Smooth muscle cell (in vitro differentiated cells): ENCODE results near the gene PARD3. TPM values are rescaled to one million over a fixed set of nuclear protein-coding genes. Genes with fewer than 3 reads are reported as not detected.

Source experiments
- DNase-seq: peaks from one replicate; lab custom pipeline; 2025; ENCODE audit not compliant: unreplicated experiment; lab: John Stamatoyannopoulos, UW
- H2AFZ ChIP-seq: fragments of 200-600 bp; sonication (generic); 2 replicates; pipeline ENCODE4 v1.6.0; 2016; ENCODE audit warnings: antibody characterized with exemption, low read depth, mild to moderate bottlenecking
- H3F3A ChIP-seq: fragments of 200-600 bp; sonication (generic); 2 replicates; pipeline ENCODE4 v1.6.0; 2017; ENCODE audit warnings: antibody characterized with exemption, low read depth
- H3K27ac ChIP-seq: fragments of 200-600 bp; sonication (generic); 2 replicates; pipeline ENCODE4 v1.5.1; 2016; ENCODE audit warnings: low read depth, mild to moderate bottlenecking
- H3K27me3 ChIP-seq: fragments of 200-600 bp; sonication (generic); 2 replicates; pipeline ENCODE4 v1.6.1; 2016; ENCODE audit warnings: low read depth, mild to moderate bottlenecking
- H3K36me3 ChIP-seq: fragments of 200-600 bp; sonication (generic); 2 replicates; pipeline ENCODE4 v1.5.1; 2016; ENCODE audit warnings: low read depth
- H3K4me1 ChIP-seq: fragments of 200-600 bp; sonication (generic); 2 replicates; pipeline ENCODE4 v1.5.1; 2016; ENCODE audit warnings: low read depth
- H3K4me2 ChIP-seq: fragments of 200-600 bp; sonication (generic); 2 replicates; pipeline ENCODE4 v1.6.0; 2016; ENCODE audit warnings: mild to moderate bottlenecking
- H3K4me3 ChIP-seq: fragments of 200-600 bp; sonication (generic); 2 replicates; pipeline ENCODE4 v1.5.1; 2016; ENCODE audit warnings: mild to moderate bottlenecking
- H3K79me2 ChIP-seq: fragments of 200-600 bp; sonication (generic); 2 replicates; pipeline ENCODE4 v1.6.0; 2016; ENCODE audit warnings: low read depth, mild to moderate bottlenecking
- H3K9ac ChIP-seq: fragments of 200-600 bp; sonication (generic); 2 replicates; pipeline ENCODE4 v1.6.0; 2016; ENCODE audit warnings: low read depth
- H3K9me3 ChIP-seq: fragments of 200-600 bp; sonication (generic); replicated peaks from 2 replicates; pipeline ENCODE4 v1.5.1; 2016; ENCODE audit warnings: low read depth
- H4K20me1 ChIP-seq: fragments of 200-600 bp; sonication (generic); 2 replicates; pipeline ENCODE4 v1.6.0; 2016; ENCODE audit warnings: low read depth
- WGBS: methylation state at CpG from one replicate; pipeline ENCODE4 v1.1.7; 2016; ENCODE audit warnings: low lambda C conversion rate; 5-methylcytosine and 5-hydroxymethylcytosine counted together
- polyA plus RNA-seq: library from polyadenylated mRNA; unstranded; fragments of >200 nt; fragmentation: Nextera tagmentation; extraction: Ambion mirVana; gene quantifications from 2 replicates; pipeline ENCODE4 v1.2.1, GENCODE V29; 2016
- total RNA-seq: library from RNA; depleted of rRNA; stranded (reverse); fragments of >200 nt; gene quantifications from 2 replicates; pipeline ENCODE4 v1.2.3, GENCODE V29; 2014
- TF ChIP-seq, protein P1 (sequence below): fragments of 200-600 bp; sonication (generic); IDR thresholded peaks from 2 replicates; pipeline ENCODE4 v1.5.1; 2017; ENCODE audit warnings: borderline replicate concordance, mild to moderate bottlenecking, antibody characterized with exemption; ENCODE audit not compliant: insufficient read depth, poor library complexity, severe bottlenecking

PARD3 gene
- total and polyA plus RNA-seq, 2 experiments from 2014 or later, result 17.5 to 26.0 TPM

DNA sequence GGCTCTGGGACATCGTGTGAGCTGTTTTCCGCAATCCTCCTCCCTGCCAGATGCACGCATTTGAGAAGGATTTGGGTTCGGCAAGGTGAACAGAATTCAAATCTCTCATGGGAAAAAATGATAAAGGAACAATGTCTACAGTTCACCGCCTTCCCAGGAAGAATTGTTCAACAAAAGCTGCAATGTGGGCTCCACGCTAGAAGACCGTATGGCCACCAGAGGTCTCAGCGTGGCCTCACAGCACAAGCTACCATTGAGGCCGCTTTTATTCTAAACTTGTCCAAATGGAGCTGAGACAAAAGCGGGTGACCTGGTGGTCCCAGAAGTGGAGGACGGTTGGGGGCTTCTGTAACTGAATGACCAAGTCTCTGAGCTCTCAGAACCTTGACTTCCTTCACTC, 733.1 kb downstream of the PARD3 start:
- TF ChIP-seq, protein P1, sequence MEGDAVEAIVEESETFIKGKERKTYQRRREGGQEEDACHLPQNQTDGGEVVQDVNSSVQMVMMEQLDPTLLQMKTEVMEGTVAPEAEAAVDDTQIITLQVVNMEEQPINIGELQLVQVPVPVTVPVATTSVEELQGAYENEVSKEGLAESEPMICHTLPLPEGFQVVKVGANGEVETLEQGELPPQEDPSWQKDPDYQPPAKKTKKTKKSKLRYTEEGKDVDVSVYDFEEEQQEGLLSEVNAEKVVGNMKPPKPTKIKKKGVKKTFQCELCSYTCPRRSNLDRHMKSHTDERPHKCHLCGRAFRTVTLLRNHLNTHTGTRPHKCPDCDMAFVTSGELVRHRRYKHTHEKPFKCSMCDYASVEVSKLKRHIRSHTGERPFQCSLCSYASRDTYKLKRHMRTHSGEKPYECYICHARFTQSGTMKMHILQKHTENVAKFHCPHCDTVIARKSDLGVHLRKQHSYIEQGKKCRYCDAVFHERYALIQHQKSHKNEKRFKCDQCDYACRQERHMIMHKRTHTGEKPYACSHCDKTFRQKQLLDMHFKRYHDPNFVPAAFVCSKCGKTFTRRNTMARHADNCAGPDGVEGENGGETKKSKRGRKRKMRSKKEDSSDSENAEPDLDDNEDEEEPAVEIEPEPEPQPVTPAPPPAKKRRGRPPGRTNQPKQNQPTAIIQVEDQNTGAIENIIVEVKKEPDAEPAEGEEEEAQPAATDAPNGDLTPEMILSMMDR, result no peak
- no peak overlapping the region for H3K9ac ChIP-seq
- DNase-seq, result no peak

DNA sequence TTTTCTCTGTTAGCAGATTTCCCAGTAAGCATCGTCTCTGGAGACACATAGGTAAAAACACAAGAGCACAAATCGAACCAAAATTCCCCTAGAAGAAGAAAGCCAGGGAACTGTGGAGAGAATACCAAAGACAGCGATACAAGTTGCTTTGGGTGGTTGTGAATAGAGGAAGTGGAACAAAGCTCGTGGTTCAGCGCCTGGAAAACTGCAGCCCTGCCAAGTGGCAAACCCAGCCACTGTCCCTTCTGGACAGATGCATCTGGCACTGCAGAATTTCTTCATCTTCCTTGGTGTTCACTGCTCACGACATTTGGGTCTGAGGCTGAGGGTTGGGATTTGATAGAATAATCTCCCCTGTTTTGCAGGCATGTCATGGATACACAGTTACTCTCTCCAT, 733.8 kb downstream of the PARD3 start:
- H3K4me1 ChIP-seq, result no peaks in the 10 kb centered on the region
- peaks cover 3% of the 10 kb centered on the region for H3K36me3 ChIP-seq
- no peak overlapping the region for H3K9ac ChIP-seq
- 90% methylated on average over 6 of the region's 6 CpGs for WGBS
- H3F3A ChIP-seq, result no peaks in the 10 kb centered on the region
- no peak overlapping the region for H3K4me2 ChIP-seq
- H4K20me1 ChIP-seq, result no peaks in the 10 kb centered on the region
- TF ChIP-seq, protein P1, result no peak
- H3K27me3 ChIP-seq, result no peaks in the 10 kb centered on the region
- no peaks in the 10 kb centered on the region for H3K79me2 ChIP-seq
- H3K27ac ChIP-seq, result no peak overlapping the region
- H2AFZ ChIP-seq, result no peak overlapping the region
- no peak overlapping the region for H3K4me3 ChIP-seq
- DNase-seq, result no peak
- peaks cover 3% of the 10 kb centered on the region for H3K9me3 ChIP-seq

More for the DNA sequence above, 733.1 kb downstream of the PARD3 start:
- peaks cover 3% of the 10 kb centered on the region for H3K36me3 ChIP-seq
- H3K27me3 ChIP-seq, result no peaks in the 10 kb centered on the region
- H4K20me1 ChIP-seq, result no peaks in the 10 kb centered on the region
- no peak overlapping the region for H3K4me2 ChIP-seq
- no peak overlapping the region for H2AFZ ChIP-seq
- no peak overlapping the region for H3K27ac ChIP-seq
- peaks cover 3% of the 10 kb centered on the region for H3K9me3 ChIP-seq
- H3F3A ChIP-seq, result no peaks in the 10 kb centered on the region
- 90% methylated on average over 11 of the region's 11 CpGs for WGBS
- no peaks in the 10 kb centered on the region for H3K79me2 ChIP-seq
- no peak overlapping the region for H3K4me3 ChIP-seq
- no peaks in the 10 kb centered on the region for H3K4me1 ChIP-seq

- Histone ChIP-seq H3F3A (no peaks in the 10 kb centered on the region), H4K20me1 (no peaks in the 10 kb centered on the region), H3K4me1 (no peaks in the 10 kb centered on the region), H3K4me3 (no peak overlapping the region), H3K79me2 (no peaks in the 10 kb centered on the region), H3K4me2 (no peak overlapping the region), H3K27me3 (no peaks in the 10 kb centered on the region), H3K9ac (no peak overlapping the region), H3K9me3 (peaks cover 3% of the 10 kb centered on the region), H3K36me3 (peaks cover 3% of the 10 kb centered on the region), H3K27ac (no peak overlapping the region), H2AFZ (no peak overlapping the region)
- TF ChIP-seq, protein P1, result no peak
- WGBS, result 83% methylated on average over 16 of the region's 16 CpGs
- DNase-seq, result no peak
These were observed 734.4 kb downstream of the PARD3 start for GRCh38 chr10:34080485-34081346.
